GM18499 (cell line): ENCODE results near the gene UIMC1.

Source experiments
- ATAC-seq: cut with Tn5 transposase; IDR thresholded peaks from one replicate; pipeline ENCODE4 v1.9.1; 2021; ENCODE audit warnings: moderate number of reproducible peaks; ENCODE audit not compliant: insufficient read depth, unreplicated experiment

The UIMC1 gene

GRCh38 chr5:176906126-176906525 lies 100.5 kb downstream of the UIMC1 start:
- no peak for ATAC-seq

DNA sequence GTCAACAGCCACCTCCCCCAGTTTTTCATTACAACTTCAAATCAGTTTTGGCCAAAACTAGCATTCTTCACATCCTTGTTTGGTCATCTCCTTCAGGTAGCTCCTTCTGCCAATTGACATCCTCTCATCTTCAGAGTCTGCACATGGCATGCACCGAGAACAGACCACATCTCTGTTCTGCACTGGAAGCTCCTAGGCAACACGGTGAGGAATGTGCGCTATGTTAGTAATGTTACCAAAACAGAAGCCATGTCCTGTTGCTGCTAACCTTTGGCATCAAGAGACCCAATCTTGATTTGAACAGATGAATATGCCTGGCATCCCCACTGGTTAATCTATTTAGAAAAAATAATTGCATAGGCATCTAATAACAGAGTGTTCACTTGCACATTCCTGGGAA lies 102.3 kb downstream of the UIMC1 start:
- no peak for ATAC-seq

GRCh38 chr5:176902911-176903664 lies 103.5 kb downstream of the UIMC1 start:
- no peak for ATAC-seq

- no peak for ATAC-seq
Observed at GRCh38 chr5:176902102-176902814, 104.3 kb downstream of the UIMC1 start.

GRCh38 chr5:176901260-176902101 lies 105.1 kb downstream of the UIMC1 start:
- no peak for ATAC-seq

DNA sequence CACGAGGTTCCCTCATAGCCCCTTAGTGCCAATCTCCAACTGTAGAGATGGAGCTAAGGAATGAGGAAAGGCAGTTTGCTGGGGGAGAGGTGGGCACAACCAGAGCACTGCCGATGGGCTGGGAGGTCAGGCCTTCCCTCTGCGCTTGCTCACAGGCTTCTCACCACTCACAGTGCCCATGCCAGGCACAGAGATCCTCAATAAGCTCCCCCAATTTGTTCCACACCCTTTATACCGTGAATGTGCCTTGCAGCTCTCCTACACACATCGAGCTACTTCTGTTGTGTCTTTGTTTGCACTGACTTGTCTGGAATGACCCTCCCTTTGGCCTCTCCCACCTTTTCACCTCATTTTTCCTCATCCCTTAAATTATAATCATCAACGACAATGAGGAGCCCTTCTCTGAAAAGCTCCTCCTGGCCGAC lies 105.8 kb downstream of the UIMC1 start:
- ATAC-seq, result no peak

DNA sequence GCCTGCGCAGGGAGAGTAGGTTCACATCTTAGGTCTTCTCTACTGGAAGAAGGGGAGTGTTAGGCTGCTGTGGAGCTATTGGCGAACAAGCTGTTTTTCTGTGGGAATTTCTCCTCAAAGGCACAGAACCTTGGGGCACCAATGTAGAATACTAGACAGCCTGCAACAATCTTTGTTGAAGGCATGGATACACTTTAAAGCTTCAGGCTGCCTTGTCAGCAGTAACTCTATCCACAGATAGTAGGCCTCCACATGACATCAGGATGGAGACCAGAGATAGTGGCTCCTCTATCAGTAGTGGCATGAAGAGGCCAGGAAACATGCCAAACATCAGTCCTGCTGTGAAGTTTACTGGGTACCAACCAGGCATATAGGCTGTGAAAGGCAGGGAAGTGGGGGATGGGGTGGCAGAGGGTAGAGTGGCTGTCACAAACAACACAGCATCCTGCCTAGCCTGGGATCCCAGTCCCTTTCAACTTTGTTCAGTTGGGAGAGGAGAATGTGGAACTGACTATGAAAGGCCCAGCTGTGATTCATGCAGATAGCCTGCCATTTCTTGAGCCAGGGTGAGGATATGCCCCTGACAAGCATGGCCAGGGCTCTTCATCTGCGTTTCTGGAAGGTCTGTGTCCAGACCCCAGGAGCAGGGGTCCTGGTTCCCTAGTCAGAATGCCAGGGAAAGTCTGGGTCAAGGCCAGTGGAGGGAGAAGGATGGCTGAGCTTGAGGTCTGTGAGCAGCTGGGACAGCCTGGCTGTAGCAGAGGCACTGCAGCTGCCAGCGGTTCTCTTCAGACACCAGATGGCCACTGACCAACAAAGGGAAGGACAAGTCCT lies 106.4 kb downstream of the UIMC1 start:
- ATAC-seq, result no peak

- ATAC-seq, result no peak
Observed at GRCh38 chr5:176899296-176899891, 107.2 kb downstream of the UIMC1 start, which contains the start of gene HK3. TSS of gene HK3 (minus strand) at chr5:176899346. CDS start at chr5:176896159, 3,187 bp downstream.

- ATAC-seq, result no peak
Observed at GRCh38 chr5:176897263-176897662, 109.3 kb downstream of the UIMC1 start.

GRCh38 chr5:176895831-176896230 lies 110.7 kb downstream of the UIMC1 start:
- ATAC-seq, result no peak

- ATAC-seq, result no peak
Observed at GRCh38 chr5:176894298-176894697, 112.3 kb downstream of the UIMC1 start.

DNA sequence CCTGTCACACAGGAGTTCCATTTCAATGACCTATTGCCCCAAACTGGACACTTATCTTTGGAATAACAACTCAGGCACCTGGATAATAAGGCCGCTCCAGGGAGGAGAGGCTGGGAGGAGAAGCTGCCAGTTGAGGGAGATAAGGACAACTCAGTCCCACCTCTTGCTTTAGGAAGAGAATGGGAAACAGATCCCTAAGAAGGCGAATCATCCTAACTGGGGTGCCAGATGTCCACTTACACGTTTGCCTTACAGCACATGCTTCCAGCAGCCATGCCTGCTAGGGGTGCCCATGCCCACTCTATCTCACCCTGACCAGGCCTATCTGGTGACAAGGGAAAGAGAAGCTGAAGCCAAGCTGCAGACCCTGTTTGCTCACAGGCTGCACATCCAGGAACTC lies 113.9 kb downstream of the UIMC1 start:
- ATAC-seq, result no peak

DNA sequence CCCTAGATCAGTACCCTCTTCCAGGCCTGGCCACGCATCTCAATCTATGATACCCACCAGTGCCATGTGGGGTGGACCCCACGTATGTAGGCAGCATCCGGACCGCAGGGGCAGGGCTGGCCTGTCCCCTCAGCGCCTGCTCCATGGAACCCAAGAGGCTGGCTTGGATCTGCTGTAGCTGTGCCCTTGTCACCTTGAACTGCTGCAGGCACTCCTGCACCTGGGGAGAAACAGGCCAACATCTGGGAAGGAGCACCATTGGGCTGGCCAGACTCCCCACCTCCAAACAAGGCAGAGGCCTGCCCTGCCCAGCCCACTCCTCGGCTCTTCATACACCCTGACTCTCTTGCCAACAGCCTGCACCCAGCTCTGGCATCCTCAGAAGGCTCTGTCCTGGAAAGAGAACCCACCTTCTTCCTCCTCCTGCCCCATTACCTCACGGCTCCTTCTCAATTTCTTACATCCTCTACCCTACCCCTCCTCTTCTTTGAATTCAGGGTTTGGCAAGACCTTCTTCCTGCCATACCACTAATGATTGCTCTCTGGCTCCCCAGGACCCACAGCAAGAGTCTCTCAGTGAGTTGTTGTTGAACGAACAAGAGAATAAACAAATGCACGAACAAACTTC lies 115.1 kb downstream of the UIMC1 start:
- ATAC-seq, result no peak

GRCh38 chr5:176890455-176891330 lies 115.9 kb downstream of the UIMC1 start:
- no peak for ATAC-seq

DNA sequence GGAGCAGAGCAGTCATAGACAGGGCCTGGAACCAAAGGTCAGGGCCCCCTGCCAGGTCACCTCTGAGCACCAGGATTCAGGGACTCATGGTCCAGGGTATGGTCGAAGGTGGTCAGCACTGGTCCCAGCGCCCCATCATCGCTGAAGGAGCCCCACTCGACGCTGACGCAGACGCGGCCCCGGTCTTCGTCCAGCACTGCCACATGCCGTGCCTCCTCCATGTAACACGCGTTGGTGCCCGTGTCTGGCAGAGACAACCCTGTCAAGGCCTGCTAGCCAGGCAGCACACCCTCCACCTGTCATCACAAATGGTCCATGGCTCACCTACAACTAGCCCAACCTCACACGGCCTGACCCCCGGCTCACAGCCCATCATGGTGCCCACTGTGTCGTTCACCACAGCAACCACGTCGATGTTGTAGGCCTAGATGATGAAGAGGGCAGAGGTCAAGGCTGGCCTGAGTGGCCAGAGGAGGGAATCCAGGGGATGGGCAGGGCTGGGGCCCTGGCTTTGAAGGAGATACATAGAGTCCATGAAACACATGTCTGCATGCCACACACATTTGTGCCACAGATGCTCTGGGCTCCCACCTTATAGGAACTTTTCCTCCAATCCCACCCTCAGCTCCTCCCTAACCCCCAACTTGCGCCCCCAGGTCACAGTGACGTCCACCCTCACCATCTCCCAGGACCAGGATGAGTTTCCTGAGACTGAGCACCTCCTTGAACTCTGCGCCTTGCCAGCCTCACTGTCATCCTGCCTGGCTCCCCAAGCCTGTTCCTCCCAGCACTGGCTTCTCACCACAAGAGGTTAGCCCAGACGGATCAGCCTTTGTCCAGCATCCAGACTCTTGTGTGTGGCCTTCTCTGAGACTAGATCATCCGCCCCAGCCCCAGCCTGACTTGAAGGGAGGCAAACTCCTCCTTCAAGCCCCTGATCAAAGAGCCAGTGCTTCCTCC lies 117.0 kb downstream of the UIMC1 start:
- no peak for ATAC-seq

GRCh38 chr5:176888865-176889165 lies 117.8 kb downstream of the UIMC1 start:
- no peak for ATAC-seq
